Measurements from ENCODE around the gene GALNT6. TPM values are rescaled to one million over a fixed set of nuclear protein-coding genes. Genes with fewer than 3 reads are reported as not detected.

Gene GALNT6
- total and polyA plus RNA-seq, 8 donors = 2.7 to 16.6 (median 9.3) TPM

DNA sequence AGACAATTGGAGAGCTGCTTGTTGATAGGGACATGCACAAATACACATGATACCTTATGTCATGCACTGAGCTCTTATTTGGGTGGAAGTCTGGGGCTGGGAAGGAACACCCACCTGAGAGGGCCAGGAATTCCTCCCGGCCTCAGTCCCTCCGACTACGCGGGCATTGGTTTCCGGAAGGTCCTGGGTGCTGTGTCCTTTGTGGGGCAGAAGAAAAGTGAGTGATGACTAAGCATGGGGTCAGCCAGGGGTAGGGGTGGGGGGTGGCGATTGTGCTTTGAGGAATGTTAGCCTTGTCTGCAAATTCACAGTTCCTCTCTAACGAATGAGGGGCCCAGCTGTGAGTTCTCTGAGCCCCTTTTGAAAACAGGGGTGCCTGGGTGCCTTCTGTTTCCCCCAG is 45.5 kb downstream of the GALNT6 start:
- no peak for ATAC-seq
- Histone ChIP-seq H3K27ac (no peak overlapping the region), H3K4me3 (no peak overlapping the region), H3K4me1 (peaks cover 0 to 3% (median 0%) of the 10 kb centered on the region in 3 donors), H3K27me3 (no peaks in the 10 kb centered on the region), H3K9me3 (no peaks in the 10 kb centered on the region), H3K36me3 (no peaks in the 10 kb centered on the region)
- DNase-seq = no peak
- FAIRE-seq = no peak
- TF ChIP-seq, protein P1, sequence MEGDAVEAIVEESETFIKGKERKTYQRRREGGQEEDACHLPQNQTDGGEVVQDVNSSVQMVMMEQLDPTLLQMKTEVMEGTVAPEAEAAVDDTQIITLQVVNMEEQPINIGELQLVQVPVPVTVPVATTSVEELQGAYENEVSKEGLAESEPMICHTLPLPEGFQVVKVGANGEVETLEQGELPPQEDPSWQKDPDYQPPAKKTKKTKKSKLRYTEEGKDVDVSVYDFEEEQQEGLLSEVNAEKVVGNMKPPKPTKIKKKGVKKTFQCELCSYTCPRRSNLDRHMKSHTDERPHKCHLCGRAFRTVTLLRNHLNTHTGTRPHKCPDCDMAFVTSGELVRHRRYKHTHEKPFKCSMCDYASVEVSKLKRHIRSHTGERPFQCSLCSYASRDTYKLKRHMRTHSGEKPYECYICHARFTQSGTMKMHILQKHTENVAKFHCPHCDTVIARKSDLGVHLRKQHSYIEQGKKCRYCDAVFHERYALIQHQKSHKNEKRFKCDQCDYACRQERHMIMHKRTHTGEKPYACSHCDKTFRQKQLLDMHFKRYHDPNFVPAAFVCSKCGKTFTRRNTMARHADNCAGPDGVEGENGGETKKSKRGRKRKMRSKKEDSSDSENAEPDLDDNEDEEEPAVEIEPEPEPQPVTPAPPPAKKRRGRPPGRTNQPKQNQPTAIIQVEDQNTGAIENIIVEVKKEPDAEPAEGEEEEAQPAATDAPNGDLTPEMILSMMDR (IDR thresholded peaks at IDR 0.05) = no peak
- 80 to 81% methylated on average over 7 of the region's 7 CpGs for WGBS, 2 donors
- intact Hi-C loops (cut with DNase I) = loop anchor here in 1 of 3 donors (10.0 kb wide), 1 partner anchor 301 kb away; the partner anchor contains the start of gene LETMD1

DNA sequence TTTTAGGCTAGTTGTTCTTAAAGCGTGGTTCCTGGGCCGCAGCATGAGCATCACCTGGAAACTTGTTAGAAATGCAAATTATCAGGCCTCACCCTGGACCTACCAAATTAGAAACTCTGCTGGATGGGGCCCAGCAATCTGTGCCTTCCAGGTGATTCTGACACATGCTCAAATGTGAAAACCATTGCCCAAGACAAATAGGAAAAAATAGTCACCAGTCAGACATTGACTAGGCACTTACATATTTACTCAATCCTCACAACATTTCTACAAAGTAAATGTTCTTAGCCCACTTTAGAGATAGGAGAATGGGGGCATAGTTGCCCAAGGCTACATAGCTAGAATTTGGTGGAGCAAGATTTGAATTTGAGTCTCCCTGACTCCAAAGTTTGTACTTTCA is 48.0 kb downstream of the GALNT6 start:
- Histone ChIP-seq H3K27me3 (no peaks in the 10 kb centered on the region), H3K4me1 (peaks cover 0 to 3% (median 0%) of the 10 kb centered on the region in 3 donors), H3K4me3 (no peak overlapping the region), H3K9me3 (no peaks in the 10 kb centered on the region), H3K36me3 (no peaks in the 10 kb centered on the region), H3K27ac (no peak overlapping the region)
- intact Hi-C loops (cut with DNase I) = loop anchor here in 1 of 3 donors (10.0 kb wide), 1 partner anchor 298 kb away; the partner anchor contains the start of gene LETMD1
- TF ChIP-seq, protein P1 (IDR thresholded peaks at IDR 0.05) = no peak
- DNase-seq (no peak), ATAC-seq (no peak), FAIRE-seq (no peak)
- WGBS, 2 donors = 90 to 96% methylated on average over 2 of the region's 2 CpGs

DNA sequence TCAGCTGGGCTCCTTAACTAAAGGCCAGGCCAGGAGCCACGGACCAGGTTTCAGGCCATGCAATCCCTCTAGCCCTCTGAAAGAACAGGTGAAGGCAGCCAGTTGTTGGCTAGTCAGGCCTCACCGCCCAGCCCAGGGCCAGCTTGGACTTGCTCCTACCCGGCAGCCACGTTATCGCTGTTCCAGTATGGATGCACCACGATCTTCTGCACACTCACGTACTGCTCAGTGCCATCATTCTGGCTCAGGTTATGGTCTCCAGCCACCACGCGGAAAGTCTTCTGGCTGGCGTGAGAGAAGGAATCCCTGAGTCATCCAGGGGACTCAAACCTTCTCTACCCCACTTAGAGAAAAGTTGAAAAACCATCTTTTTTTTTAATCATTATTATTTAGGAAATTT is 48.8 kb downstream of the GALNT6 start:
- FAIRE-seq (no peak), DNase-seq (no peak), ATAC-seq (no peak)
- intact Hi-C loops (cut with DNase I) = loop anchor here in 1 of 3 donors (10.0 kb wide), 1 partner anchor 298 kb away; the partner anchor contains the start of gene LETMD1
- TF ChIP-seq, protein P1 (IDR thresholded peaks at IDR 0.05) = no peak
- H3K4me1 ChIP-seq = peaks cover 0 to 3% (median 0%) of the 10 kb centered on the region in 3 donors
- no peaks in the 10 kb centered on the region for H3K9me3 ChIP-seq
- H3K27me3 ChIP-seq = no peaks in the 10 kb centered on the region
- no peak overlapping the region for H3K27ac ChIP-seq
- H3K36me3 ChIP-seq = no peaks in the 10 kb centered on the region
- WGBS, 2 donors = 84 to 85% methylated on average over 10 of the region's 10 CpGs
- H3K4me3 ChIP-seq = no peak overlapping the region

DNA sequence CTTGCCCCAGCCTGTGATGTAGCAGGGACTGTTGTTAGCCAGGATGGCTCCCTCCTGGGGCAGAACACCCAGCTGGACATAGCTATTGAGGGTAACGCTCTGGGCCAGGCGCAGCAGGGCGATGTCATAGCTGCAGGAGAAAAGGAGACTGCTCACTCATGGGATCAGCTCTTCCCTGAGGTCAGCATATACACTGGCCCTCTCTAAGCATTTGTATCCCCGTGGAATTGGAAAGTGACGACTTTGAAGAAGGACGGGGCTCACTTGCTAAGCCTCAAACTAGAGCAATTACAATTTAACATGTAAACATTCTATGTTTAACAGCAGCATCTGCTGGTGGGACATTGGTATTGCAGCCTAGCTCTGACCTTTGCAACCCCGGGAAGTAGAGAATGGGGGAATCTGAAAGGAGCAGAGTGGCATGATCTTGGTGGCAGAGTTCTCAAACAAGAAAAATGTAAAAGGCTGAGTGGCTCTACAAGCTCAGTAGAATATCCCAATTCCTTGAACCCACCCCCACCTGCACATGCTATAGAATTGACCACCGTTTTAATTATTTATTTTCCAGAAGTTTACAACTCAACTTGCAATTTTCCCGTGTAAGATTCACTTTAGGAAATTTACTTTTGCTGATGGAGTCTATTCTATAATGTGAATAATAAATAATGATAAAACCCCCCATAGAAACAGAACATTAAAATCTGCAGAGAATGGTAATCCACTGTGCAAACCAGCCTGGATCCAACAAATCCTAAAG is 49.8 kb downstream of the GALNT6 start:
- FAIRE-seq = no peak
- 35 to 36% methylated on average over 9 of the region's 9 CpGs for WGBS, 2 donors
- TF ChIP-seq, protein P1 (IDR thresholded peaks at IDR 0.05) = peak; percentile 75 to 91 (median 87)

More for the DNA sequence above, 49.8 kb downstream of the GALNT6 start:
- H3K27me3 ChIP-seq = no peaks in the 10 kb centered on the region
- H3K27ac ChIP-seq = no peak overlapping the region
- H3K36me3 ChIP-seq = no peaks in the 10 kb centered on the region
- H3K4me1 ChIP-seq = peaks cover 0 to 3% (median 0%) of the 10 kb centered on the region in 3 donors
- peak overlapping the region in 1 of 4 donors; percentile 25 for H3K4me3 ChIP-seq
- ATAC-seq (peak; percentile 90 to 99 (median 97)), DNase-seq (peak in 5 of 6 donors; percentile 53 to 77 (median 62))
- intact Hi-C loops (cut with DNase I) = loop anchor here in 1 of 3 donors (10.0 kb wide), 1 partner anchor 297 kb away; the partner anchor contains the start of gene LETMD1
- no peaks in the 10 kb centered on the region for H3K9me3 ChIP-seq

All from pancreas (tissue), 10 donors.